ENCODE measurements around the gene FAM110A.
"Not testable (repeated sequence)": the region's sequence is repeated elsewhere in the genome, so short reads cannot be mapped to it uniquely, and the experiment has no call there.

DNA sequence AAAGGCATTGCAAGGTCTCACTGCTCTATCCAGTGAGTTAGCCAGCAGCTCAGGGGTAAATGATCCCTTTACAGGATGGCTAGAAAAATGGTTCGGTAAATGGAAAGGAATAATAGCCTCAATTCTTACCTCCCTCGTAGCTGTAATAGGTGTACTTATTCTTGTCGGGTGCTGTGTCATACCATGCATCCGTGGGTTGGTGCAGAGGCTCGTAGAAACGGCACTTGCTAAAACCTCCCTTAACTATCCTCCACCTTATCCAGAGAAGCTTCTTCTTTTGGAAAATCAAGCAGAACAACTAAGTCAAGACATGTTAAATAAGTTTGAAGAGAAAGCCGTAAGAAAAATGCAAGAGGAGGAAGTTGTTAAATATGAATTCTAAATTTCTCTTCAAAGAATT is 33.5 kb upstream of the FAM110A start:
- TF ChIP-seq, protein P1, sequence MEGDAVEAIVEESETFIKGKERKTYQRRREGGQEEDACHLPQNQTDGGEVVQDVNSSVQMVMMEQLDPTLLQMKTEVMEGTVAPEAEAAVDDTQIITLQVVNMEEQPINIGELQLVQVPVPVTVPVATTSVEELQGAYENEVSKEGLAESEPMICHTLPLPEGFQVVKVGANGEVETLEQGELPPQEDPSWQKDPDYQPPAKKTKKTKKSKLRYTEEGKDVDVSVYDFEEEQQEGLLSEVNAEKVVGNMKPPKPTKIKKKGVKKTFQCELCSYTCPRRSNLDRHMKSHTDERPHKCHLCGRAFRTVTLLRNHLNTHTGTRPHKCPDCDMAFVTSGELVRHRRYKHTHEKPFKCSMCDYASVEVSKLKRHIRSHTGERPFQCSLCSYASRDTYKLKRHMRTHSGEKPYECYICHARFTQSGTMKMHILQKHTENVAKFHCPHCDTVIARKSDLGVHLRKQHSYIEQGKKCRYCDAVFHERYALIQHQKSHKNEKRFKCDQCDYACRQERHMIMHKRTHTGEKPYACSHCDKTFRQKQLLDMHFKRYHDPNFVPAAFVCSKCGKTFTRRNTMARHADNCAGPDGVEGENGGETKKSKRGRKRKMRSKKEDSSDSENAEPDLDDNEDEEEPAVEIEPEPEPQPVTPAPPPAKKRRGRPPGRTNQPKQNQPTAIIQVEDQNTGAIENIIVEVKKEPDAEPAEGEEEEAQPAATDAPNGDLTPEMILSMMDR (IDR thresholded peaks at IDR 0.05) = not testable (repeated sequence)
- not testable (repeated sequence) for TF ChIP-seq POLR2A (IDR thresholded peaks at IDR 0.05)
